ENCODE measurements around the gene RAD51B.

RAD51B gene

GRCh38 chr14:68705741-68706283, 886.2 kb downstream of the RAD51B start:
- DNase-seq (ENCODE audit: low read depth): no peak

GRCh38 chr14:68707482-68707881, 887.9 kb downstream of the RAD51B start:
- no peak for DNase-seq (ENCODE audit: low read depth)

DNA sequence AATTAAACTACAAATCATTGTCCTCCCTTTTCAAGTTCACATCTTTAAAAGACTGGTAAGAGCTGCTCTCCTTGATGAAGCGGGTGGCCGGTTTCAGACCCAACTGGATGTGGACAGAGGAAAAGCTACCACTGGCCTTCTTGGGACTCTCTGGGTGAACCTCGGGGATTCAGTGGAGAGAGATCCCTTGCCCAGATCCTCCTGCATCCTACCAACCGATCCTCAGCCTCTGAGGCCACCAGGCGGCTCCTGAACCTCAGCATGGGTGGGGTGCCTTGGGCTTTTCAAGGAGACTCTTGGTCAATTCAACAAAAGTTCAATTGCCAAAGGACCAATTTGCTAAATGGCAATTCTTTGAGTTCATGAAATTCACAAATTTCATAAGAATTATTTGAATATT, 888.8 kb downstream of the RAD51B start:
- no peak for DNase-seq (ENCODE audit: low read depth)

DNA sequence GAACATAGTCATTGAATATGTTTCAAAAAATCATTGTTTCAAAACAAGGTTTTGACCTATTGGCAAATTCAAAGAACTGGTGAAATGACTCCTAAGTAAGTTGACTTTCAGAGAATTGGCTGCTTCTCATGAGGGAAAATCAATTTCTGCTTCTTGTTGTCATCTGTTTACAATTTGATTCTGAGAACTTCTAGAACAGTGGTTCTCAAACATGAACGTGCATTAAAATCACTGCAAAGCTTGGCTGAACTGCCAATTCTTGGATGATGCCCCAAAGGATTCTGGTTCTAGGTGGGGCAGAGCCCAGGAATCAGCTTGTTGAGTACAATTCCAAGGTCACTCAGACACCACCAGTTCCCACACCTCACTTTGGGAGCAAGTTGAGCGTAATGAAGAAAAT, 889.4 kb downstream of the RAD51B start:
- no peak for DNase-seq (ENCODE audit: low read depth)

- no peak for DNase-seq (ENCODE audit: low read depth)
Measured at GRCh38 chr14:68710776-68711175, 891.2 kb downstream of the RAD51B start.

DNA sequence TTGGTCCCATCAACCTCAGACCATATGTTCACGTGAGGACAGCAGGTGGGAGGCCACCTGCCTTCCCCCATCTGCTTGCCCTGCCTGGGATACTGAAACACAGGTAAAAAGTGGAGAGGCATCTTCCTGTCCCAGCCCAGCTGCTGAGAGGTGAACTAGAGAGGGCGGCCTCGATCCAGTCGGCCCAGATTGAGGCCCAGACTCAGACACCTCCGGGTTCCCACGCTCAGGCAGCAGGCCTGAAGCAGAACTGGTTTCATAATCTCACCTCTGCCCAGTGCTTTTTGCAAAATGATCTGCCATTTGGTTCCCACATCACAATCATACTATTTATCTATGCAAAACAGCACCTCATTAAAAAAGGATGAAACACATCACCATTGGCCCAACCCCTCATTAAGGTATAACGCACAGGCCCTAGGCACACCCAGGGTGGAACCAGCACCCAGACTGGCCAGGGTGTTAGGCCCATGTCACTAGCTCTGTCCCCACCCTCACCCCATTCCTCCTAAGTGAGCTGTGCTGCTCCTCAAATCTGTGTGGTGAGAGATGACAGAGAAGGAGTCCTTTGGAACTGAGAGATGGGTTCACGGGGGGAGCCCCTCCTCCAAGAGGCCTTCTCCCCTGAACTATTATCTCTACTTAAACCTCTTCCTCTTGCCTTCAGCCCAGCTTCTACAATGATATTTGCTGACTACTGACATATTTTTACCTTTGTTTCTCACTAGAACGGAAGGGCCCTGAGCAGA, 892.2 kb downstream of the RAD51B start:
- DNase-seq (ENCODE audit: low read depth): no peak

GRCh38 chr14:68712703-68713370, 893.3 kb downstream of the RAD51B start:
- no peak for DNase-seq (ENCODE audit: low read depth)

- no peak for DNase-seq (ENCODE audit: low read depth)
Measured at GRCh38 chr14:68713782-68714181, 894.2 kb downstream of the RAD51B start.

- DNase-seq (ENCODE audit: low read depth): no peak
Measured at GRCh38 chr14:68714991-68715924, 895.7 kb downstream of the RAD51B start.

DNA sequence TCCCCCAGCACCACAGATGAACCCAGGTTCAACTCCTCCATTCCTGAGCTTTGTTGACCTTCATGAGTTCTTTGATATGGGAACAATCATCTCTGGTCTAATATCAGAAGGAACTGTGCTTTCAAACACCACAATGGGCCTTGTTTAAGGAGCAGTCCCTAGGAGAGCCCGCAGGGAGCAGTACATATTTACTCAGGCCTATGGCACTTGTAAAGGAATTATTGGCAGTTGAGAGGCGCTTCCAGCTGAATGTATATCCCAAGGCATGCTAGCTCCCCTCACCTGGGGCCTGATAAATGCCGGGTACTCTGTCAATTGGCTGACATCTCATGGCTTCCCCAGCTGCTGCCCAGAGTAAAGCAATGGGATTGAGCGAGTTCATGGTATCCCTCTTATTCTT, 897.1 kb downstream of the RAD51B start:
- no peak for DNase-seq (ENCODE audit: low read depth)

- no peak for DNase-seq (ENCODE audit: low read depth)
Measured at GRCh38 chr14:68718023-68718990, 898.7 kb downstream of the RAD51B start.

- no peak for DNase-seq (ENCODE audit: low read depth)
Measured at GRCh38 chr14:68719634-68720384, 900.2 kb downstream of the RAD51B start.

- no peak for DNase-seq (ENCODE audit: low read depth)
Measured at GRCh38 chr14:68722186-68722585, 902.6 kb downstream of the RAD51B start.

- DNase-seq (ENCODE audit: low read depth): no peak
Measured at GRCh38 chr14:68722968-68723566, 903.5 kb downstream of the RAD51B start.

- no peak for DNase-seq (ENCODE audit: low read depth)
Measured at GRCh38 chr14:68723808-68724268, 904.3 kb downstream of the RAD51B start.

- no peak for DNase-seq (ENCODE audit: low read depth)
Measured at GRCh38 chr14:68724914-68725313, 905.3 kb downstream of the RAD51B start.

GRCh38 chr14:68726093-68726695, 906.6 kb downstream of the RAD51B start:
- DNase-seq (ENCODE audit: low read depth): no peak

GRCh38 chr14:68727315-68728047, 907.9 kb downstream of the RAD51B start:
- DNase-seq (ENCODE audit: low read depth): no peak
